GM21737 (cell line): Measurements from ENCODE around the gene MZT2A.
"Not testable (repeated sequence)": the region's sequence is repeated elsewhere in the genome, so short reads cannot be mapped to it uniquely, and the experiment has no call there.

ENCODE experiments used
- ATAC-seq: cut with Tn5 transposase; IDR thresholded peaks from one replicate; pipeline ENCODE4 v1.9.1; 2021; ENCODE audit warnings: mild to moderate bottlenecking, moderate library complexity; ENCODE audit not compliant: unreplicated experiment

MZT2A gene

GRCh38 chr2:131493199-131493968, 1.2 kb upstream of the MZT2A start:
- peak; percentile 21 for ATAC-seq

GRCh38 chr2:131492418-131493198, 411 bp upstream of the MZT2A start:
- peak; percentile 64 for ATAC-seq

- not testable (repeated sequence) for ATAC-seq
Observed at GRCh38 chr2:131491469-131491836, 744 bp downstream of the MZT2A start.

GRCh38 chr2:131490616-131491468, 1.4 kb downstream of the MZT2A start:
- not testable (repeated sequence) for ATAC-seq

GRCh38 chr2:131488306-131489205, 3.6 kb downstream of the MZT2A start:
- ATAC-seq, result no peak

- not testable (repeated sequence) for ATAC-seq
Observed at GRCh38 chr2:131486201-131486902, 5.8 kb downstream of the MZT2A start.

GRCh38 chr2:131484906-131485460, 7.2 kb downstream of the MZT2A start:
- ATAC-seq, result not testable (repeated sequence)

- ATAC-seq, result not testable (repeated sequence)
Observed at GRCh38 chr2:131483981-131484820, 8.0 kb downstream of the MZT2A start.

- not testable (repeated sequence) for ATAC-seq
Observed at GRCh38 chr2:131482506-131483155, 9.6 kb downstream of the MZT2A start.

GRCh38 chr2:131480351-131480750, 11.8 kb downstream of the MZT2A start:
- not testable (repeated sequence) for ATAC-seq

- not testable (repeated sequence) for ATAC-seq
Observed at GRCh38 chr2:131478850-131479461, 13.2 kb downstream of the MZT2A start.

GRCh38 chr2:131478074-131478849, 13.9 kb downstream of the MZT2A start:
- not testable (repeated sequence) for ATAC-seq

- ATAC-seq, result not testable (repeated sequence)
Observed at GRCh38 chr2:131477227-131477626, 15.0 kb downstream of the MZT2A start.

GRCh38 chr2:131476363-131476762, 15.8 kb downstream of the MZT2A start:
- not testable (repeated sequence) for ATAC-seq

GRCh38 chr2:131475831-131476230, 16.4 kb downstream of the MZT2A start, which contains the start of gene TUBA3D:
TUBA3D (plus strand) TSS chr2:131476119; CDS start chr2:131476200, 81 bp downstream.
- ATAC-seq, result no peak

- not testable (repeated sequence) for ATAC-seq
Observed at GRCh38 chr2:131473266-131473665, 18.9 kb downstream of the MZT2A start.
